Measurements from ENCODE around the gene SIX2.
"Not testable (repeated sequence)": the region's sequence is repeated elsewhere in the genome, so short reads cannot be mapped to it uniquely, and the experiment has no call there.

Gene SIX2

GRCh38 chr2:45009303-45009927 is at the start of gene SIX2:
Gene SIX2 (minus strand): TSS chr2:45009452. CDS start chr2:45009110, 342 bp downstream.
- no peak for DNase-seq (ENCODE audit: low read depth)

- DNase-seq (ENCODE audit: low read depth): no peak
Observed at GRCh38 chr2:45055162-45055605, 45.9 kb upstream of the SIX2 start.

- DNase-seq (ENCODE audit: low read depth): no peak
Observed at GRCh38 chr2:45053966-45054365, 44.7 kb upstream of the SIX2 start.

GRCh38 chr2:45052388-45052928 is 43.2 kb upstream of the SIX2 start:
- DNase-seq (ENCODE audit: low read depth): no peak

GRCh38 chr2:45049569-45050336 is 40.5 kb upstream of the SIX2 start:
- DNase-seq (ENCODE audit: low read depth): no peak

GRCh38 chr2:45047301-45047700 is 38.0 kb upstream of the SIX2 start:
- DNase-seq (ENCODE audit: low read depth): no peak

- DNase-seq (ENCODE audit: low read depth): no peak
Observed at GRCh38 chr2:45046786-45047185, 37.5 kb upstream of the SIX2 start.

- no peak for DNase-seq (ENCODE audit: low read depth)
Observed at GRCh38 chr2:45045706-45046105, 36.5 kb upstream of the SIX2 start.

GRCh38 chr2:45044916-45045315 is 35.7 kb upstream of the SIX2 start:
- DNase-seq (ENCODE audit: low read depth): no peak

GRCh38 chr2:45043174-45043573 is 33.9 kb upstream of the SIX2 start:
- no peak for DNase-seq (ENCODE audit: low read depth)

- no peak for DNase-seq (ENCODE audit: low read depth)
Observed at GRCh38 chr2:45042401-45042800, 33.1 kb upstream of the SIX2 start.

- no peak for DNase-seq (ENCODE audit: low read depth)
Observed at GRCh38 chr2:45040786-45041185, 31.5 kb upstream of the SIX2 start.

GRCh38 chr2:45039804-45040203 is 30.6 kb upstream of the SIX2 start:
- not testable (repeated sequence) for DNase-seq (ENCODE audit: low read depth)

GRCh38 chr2:45038861-45039260 is 29.6 kb upstream of the SIX2 start:
- DNase-seq (ENCODE audit: low read depth): not testable (repeated sequence)

GRCh38 chr2:45033302-45033701 is 24.1 kb upstream of the SIX2 start:
- no peak for DNase-seq (ENCODE audit: low read depth)

GRCh38 chr2:45031028-45031427 is 21.8 kb upstream of the SIX2 start:
- no peak for DNase-seq (ENCODE audit: low read depth)

GRCh38 chr2:45030553-45030952 is 21.3 kb upstream of the SIX2 start:
- no peak for DNase-seq (ENCODE audit: low read depth)

GRCh38 chr2:45029215-45029614 is 20.0 kb upstream of the SIX2 start:
- no peak for DNase-seq (ENCODE audit: low read depth)

- no peak for DNase-seq (ENCODE audit: low read depth)
Observed at GRCh38 chr2:45028276-45028675, 19.0 kb upstream of the SIX2 start.

- DNase-seq (ENCODE audit: low read depth): no peak
Observed at GRCh38 chr2:45026924-45027450, 17.7 kb upstream of the SIX2 start.

- no peak for DNase-seq (ENCODE audit: low read depth)
Observed at GRCh38 chr2:45024600-45025291, 15.5 kb upstream of the SIX2 start.

- DNase-seq (ENCODE audit: low read depth): no peak
Observed at GRCh38 chr2:45024097-45024496, 14.8 kb upstream of the SIX2 start.

GRCh38 chr2:45020439-45020838 is 11.2 kb upstream of the SIX2 start:
- no peak for DNase-seq (ENCODE audit: low read depth)
